Subcutaneous adipose tissue (tissue), 4 donors: ENCODE measurements around the gene NSD1. TPM values are rescaled to one million over a fixed set of nuclear protein-coding genes. Genes with fewer than 3 reads are reported as not detected.

Source experiments
- total RNA-seq, 4 donors: library from RNA; depleted of rRNA; stranded (reverse); fragments of >200 nt; gene quantifications; one replicate each; pipeline ENCODE4 v1.1.0, GENCODE V29; 2016
- TF ChIP-seq, protein P1 (sequence below): fragments of 450-650 bp; IDR thresholded peaks from one replicate; pipeline ENCODE4 v1.5.1; 2016; ENCODE audit warnings: low read depth, mild to moderate bottlenecking, control low read depth, antibody characterized with exemption, moderate library complexity

The NSD1 gene
- total RNA-seq, 4 donors from 2014 or later = 35.2 to 52.0 (median 37.7) TPM

DNA sequence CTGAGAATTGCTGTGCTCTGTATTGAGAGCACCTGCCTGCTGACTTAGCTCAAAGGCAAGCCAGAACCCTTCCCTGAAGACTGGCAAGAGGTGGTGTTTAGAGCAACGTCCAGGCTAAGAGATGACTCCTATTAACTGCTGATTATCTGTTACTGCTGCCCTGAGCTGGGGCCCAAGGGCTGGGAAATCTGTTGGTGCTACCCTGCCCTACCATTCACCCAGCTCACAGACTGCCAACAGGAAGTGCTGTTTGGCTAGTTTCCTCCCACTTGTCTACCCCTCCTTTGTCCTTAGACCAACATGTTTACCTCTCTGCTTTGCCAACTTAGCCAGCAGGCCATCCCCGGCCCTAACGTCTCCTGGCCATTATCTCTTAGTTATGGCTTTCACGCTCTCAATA is 163.0 kb downstream of the NSD1 start:
- TF ChIP-seq, protein P1, sequence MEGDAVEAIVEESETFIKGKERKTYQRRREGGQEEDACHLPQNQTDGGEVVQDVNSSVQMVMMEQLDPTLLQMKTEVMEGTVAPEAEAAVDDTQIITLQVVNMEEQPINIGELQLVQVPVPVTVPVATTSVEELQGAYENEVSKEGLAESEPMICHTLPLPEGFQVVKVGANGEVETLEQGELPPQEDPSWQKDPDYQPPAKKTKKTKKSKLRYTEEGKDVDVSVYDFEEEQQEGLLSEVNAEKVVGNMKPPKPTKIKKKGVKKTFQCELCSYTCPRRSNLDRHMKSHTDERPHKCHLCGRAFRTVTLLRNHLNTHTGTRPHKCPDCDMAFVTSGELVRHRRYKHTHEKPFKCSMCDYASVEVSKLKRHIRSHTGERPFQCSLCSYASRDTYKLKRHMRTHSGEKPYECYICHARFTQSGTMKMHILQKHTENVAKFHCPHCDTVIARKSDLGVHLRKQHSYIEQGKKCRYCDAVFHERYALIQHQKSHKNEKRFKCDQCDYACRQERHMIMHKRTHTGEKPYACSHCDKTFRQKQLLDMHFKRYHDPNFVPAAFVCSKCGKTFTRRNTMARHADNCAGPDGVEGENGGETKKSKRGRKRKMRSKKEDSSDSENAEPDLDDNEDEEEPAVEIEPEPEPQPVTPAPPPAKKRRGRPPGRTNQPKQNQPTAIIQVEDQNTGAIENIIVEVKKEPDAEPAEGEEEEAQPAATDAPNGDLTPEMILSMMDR = no peak

DNA sequence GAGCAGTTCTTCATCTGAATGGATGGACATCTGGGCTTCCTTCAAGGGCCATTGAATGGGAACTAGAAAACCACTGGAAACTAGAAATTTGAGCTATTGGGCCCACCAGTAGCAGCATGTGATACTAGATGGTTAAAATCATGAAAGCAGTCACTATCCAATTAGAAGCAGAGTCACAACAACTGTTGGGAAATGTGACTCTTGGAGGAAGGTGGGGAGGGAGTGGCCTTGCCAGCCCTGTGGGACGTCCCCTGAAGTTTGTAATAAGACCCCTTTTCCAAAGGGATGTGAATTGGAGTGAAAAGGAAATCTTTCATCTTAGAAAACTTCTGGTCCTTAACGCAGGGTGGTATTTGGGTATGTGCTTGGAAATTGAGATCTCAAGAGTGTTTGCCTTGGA is 164.3 kb downstream of the NSD1 start:
- TF ChIP-seq, protein P1 = no peak

DNA sequence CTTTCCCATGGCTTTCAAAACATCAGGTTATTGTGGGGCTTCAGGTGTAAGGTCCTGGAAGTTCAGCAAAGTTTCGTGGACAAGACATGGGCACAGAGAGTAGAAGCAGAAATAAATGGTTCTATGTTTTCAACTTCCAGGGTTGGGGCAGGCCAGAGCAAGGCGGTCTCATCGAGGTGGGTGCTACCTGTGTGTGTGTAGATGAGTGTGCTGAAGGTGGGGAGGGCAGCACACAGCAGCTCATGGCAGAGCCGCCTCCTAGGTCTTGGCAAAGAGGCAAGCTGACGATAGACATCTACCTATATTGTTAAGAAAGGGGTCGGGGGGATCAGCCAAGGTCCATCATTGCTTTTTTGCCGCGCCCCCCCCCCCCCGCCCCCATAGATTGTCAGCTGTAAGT is 166.1 kb downstream of the NSD1 start:
- TF ChIP-seq, protein P1 = no peak

DNA sequence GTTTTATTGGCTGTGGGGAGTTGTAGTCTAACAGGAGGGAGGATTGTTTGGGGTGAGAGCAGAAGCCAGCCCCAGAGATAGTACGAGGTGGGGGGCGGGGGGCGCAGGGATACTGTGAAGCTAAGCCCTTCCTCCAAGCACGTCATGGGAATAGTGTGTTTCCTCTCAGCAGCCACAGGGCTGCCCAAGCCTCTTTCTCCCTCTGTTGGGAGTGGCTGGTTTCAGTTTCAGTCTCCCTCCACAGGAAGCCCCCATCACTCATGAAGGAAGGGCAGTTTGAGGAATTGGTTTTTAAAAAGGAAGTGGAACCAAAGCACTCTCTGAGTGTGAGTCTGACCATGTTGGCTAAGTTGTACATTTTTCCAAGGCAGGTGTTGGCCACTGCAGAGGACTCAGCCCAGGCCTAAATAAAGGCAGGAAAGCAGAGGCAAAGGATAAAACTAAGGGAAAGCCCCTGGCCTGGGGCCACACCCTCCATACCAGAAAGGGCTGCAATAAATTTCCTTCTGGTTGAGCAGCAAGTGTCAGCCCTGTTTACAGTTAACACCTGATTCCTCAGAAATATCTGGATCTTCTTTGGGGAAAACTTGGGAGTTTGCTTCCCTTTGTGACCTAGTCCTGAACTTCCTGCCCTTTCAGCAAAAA is 166.8 kb downstream of the NSD1 start:
- TF ChIP-seq, protein P1 = no peak

DNA sequence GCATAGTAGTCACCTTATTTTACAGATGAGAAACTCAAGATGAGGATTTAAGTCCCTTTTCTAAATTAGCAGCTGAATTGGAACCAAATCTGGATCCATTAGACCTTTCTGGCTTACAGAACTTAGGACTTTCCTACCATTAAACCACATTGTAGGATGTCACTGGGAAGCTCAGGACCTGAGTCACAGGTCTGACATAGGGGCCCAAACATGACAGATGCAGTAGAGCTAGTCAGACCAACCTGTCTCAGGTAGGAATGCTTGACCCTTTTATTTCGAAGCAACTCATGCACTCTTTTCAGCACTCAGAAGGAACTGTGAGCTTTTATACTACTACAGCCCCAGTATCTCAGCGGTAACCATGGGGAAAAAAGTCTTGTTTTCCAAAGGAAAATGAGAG is 167.4 kb downstream of the NSD1 start:
- TF ChIP-seq, protein P1 = no peak

DNA sequence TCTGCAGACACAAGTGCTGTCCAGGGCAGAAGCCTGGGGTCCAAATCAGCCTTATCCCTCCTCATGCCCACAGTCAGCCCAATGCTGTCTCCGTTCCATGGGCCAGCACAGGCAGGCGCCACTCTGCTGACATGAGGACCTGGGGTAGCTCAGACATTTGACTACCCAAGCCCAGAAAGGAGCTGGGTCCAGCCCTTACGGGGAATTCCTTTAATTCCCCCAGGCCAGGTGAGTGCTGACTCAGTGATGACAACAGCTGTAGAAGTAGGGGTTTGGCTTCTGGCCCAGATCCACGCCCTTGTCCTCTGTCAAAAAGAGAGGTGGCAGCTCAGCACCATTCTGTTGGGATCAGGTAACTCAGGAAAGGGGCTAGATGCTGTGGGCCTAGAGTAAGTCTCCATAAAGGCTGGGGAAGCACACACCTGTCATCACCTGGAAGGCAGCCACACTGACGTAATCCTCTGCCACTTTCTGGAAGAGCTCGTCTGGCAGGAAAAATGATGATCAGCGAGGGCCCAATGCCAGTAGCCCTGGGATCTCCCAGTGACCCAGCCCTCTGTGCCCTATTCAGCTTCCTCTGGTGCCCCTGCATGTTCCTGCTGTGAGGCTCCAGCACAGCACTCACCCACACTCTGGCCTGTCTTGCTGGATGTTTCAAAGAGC is 168.1 kb downstream of the NSD1 start:
- TF ChIP-seq, protein P1 = no peak

DNA sequence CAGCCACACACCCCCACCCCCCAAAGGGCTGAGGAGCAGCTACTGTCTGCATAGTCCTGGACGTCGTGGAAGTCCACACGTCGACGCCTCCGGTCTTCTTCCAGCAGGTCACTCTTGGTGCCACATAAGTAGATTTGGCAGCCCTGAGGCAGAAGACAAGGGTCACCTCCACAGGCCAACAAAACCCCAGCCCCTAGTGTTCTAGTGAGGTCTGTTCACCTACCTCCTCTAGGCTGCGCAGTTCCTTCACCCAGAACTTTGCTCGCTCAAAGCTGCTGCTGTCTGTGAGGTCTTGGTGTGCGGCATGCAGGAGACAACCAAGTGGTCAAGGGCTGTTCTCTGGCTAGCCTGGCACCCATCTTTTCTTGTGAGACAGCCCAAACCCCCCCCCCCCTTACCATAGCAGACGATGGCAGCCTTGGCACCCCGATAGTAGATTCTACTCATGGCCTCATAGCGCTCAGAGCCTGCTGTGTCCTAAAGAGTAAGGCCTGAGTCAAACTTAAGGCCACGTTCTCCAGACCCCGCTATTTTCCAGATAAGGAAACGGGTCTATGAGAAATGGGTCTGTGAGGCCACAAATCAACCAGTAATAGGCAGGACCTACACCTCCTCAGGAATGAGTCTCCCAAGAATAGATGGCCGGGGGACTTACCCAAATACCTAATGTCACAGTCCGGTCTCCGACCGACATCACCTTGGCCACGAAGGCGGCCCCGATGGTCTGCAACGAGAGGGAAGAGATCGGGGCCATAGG is 169.0 kb downstream of the NSD1 start:
- TF ChIP-seq, protein P1 = no peak
